Effector memory CD4-positive, alpha-beta T cell (primary cell): ENCODE results near the gene LGR5.

Experiments
- DNase-seq, 3 donors: peaks; one replicate each; pipeline ENCODE4 v3.0.0-alpha.2; 2020
- H3K27ac ChIP-seq: 2 replicates; pipeline ENCODE4 v1.7.0; 2013; ENCODE audit warnings: mild to moderate bottlenecking, low read length, moderate library complexity; ENCODE audit not compliant: insufficient read depth, poor library complexity, severe bottlenecking
- H3K27me3 ChIP-seq: replicated peaks from 2 replicates; pipeline ENCODE4 v1.7.0; 2013; ENCODE audit warnings: mild to moderate bottlenecking, low read length; ENCODE audit not compliant: insufficient read depth, control insufficient read depth, poor library complexity, severe bottlenecking
- H3K36me3 ChIP-seq: 2 replicates; pipeline ENCODE4 v1.7.0; 2013; ENCODE audit warnings: mild to moderate bottlenecking, low read length, moderate library complexity; ENCODE audit not compliant: control insufficient read depth, insufficient read depth
- H3K4me1 ChIP-seq: 2 replicates; pipeline ENCODE4 v1.7.0; 2013; ENCODE audit warnings: low read length, mild to moderate bottlenecking; ENCODE audit not compliant: control insufficient read depth, insufficient read depth, poor library complexity, severe bottlenecking
- H3K4me3 ChIP-seq: 2 replicates; pipeline ENCODE4 v1.7.0; 2013; ENCODE audit warnings: low read length, low read depth, mild to moderate bottlenecking; ENCODE audit not compliant: insufficient read depth, poor library complexity, severe bottlenecking
- H3K9me3 ChIP-seq: 2 replicates; pipeline ENCODE4 v1.7.0; 2013; ENCODE audit warnings: mild to moderate bottlenecking, low read length, moderate library complexity; ENCODE audit not compliant: control insufficient read depth

Gene LGR5

DNA sequence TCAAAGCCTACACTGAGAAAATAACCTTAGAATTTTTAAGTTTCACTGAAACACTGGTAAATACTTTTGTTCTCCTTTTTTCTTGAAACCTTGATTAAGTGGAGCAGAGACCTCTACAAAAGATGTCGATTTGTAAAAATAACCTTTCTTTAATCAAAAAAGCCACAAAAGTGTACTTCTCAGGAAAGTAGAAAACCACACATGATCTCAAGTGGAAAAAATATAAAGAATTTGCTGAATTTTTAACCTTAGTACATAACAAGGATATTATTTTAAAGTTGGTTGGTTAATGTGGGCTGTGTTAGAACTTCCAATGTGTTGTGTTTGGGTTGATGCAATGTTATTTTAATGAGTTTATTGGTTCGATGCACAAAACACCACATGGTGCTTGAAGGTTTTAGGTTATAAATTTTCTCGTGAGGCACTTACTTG, 8.6 kb downstream of the LGR5 start:
- Histone ChIP-seq H3K9me3 (no peaks in the 10 kb centered on the region), H3K36me3 (no peaks in the 10 kb centered on the region), H3K4me1 (no peaks in the 10 kb centered on the region), H3K27me3 (no peaks in the 10 kb centered on the region), H3K27ac (no peak overlapping the region), H3K4me3 (no peak overlapping the region)
- no peak for DNase-seq

DNA sequence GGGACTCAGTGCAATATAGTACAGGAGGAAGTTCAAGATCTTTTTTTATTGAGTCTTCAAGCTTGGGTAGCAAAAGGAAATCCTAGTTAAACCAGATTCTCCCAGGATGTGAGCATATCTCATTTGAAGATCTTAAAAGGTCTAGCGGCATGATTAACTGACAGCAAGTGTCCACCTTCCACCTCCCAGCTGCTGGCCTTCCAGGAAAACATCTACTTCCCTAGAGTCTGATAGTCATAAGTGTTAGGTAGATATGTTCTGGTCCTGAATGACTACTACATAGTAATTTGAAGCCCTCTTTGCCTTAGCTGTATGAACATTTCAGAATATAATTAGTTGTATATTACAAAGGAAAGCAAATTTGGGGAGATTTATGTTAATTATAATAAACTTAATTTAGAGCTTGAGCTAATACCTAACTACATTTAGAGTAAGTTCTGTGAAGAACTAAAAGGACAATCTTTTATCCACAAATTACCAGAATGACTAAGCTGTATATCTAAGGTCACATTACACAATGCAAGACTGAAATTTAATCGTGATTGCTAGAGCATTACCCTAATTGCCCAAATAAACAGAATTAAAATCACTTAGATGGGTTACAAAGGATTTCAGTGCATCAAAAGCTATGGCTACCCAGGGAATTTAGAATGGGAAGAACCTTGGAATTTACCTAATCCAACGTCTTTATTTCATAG, 9.9 kb downstream of the LGR5 start:
- H3K27me3 ChIP-seq, result no peaks in the 10 kb centered on the region
- no peak overlapping the region for H3K4me3 ChIP-seq
- DNase-seq, result no peak
- H3K4me1 ChIP-seq, result no peaks in the 10 kb centered on the region
- H3K9me3 ChIP-seq, result no peaks in the 10 kb centered on the region
- H3K36me3 ChIP-seq, result no peaks in the 10 kb centered on the region
- H3K27ac ChIP-seq, result no peak overlapping the region

DNA sequence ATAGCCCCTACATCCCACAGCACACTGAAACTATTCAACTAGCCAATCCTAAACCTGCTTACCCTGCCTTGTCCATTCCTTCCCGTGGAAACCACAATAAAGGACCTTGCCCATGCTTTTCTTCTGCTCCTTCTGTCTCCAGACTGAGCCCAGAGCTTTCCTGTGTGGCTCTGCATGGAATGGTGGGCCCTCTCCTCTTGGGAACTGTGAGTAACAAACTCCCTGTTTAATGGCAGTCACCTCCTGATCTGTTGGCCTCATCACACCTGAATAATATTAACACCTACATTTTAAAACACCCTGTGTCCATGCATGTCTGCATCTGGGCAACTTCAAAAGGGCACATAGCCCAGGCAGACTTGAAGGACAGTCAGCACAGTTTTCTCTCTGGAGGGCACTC, 12.4 kb downstream of the LGR5 start:
- DNase-seq, result no peak
- Histone ChIP-seq H3K9me3 (no peaks in the 10 kb centered on the region), H3K36me3 (no peaks in the 10 kb centered on the region), H3K4me3 (no peak overlapping the region), H3K27ac (no peak overlapping the region), H3K4me1 (no peaks in the 10 kb centered on the region), H3K27me3 (no peaks in the 10 kb centered on the region)

DNA sequence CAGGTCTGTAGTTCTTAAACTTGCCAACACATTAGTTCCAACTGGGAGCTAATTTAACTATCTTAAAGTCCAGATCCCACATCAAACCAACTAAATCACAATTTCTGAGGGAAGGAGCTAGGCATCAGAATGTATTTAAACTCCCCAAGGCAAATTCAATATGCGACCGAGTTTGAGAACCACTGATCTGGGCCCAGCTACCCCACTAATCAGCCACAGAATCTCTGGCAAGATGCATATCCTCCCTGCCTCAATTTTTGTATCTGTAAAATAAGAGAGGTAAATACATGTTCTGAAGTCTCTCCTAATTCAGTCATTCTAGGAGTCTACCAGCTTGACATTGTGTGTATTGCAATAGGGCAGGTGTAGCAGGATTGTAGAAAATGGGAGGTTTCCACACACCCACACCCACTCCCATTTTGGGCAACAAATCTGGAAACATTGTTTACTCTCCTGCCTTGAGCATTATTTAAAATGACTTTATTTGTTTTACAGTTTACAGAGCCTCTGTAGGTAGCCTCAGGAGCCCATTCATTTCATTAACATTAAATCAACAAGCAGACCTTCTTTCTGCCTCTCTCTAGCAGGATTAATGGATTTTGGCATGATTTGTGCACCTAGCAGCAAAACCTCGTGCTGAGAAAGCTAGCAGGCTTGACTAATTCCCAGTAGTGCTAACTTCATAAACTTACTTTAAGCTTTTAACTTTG, 15.6 kb downstream of the LGR5 start:
- DNase-seq, result no peak
- Histone ChIP-seq H3K27ac (no peak overlapping the region), H3K27me3 (no peaks in the 10 kb centered on the region)

DNA sequence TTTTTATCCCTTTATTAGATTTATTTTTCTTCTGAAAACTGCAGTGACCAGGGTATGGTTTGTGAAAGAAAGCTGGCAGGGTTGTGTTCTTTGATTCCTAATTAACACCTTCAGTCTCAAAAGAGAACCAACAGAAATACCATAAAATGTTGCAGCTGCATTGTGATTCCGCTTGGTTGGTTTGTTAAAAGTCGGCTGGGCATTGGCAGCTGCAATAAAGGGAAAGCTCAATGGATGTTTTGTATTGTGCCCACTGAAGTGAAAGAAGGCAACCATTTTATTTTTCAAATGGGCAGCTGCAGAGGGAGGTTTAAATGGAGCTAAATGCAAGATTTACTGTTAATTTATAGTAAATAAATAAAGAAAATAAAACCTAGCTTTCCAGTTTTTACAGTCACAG, 16.7 kb downstream of the LGR5 start:
- Histone ChIP-seq H3K27ac (no peak overlapping the region), H3K27me3 (no peaks in the 10 kb centered on the region), H3K9me3 (no peaks in the 10 kb centered on the region), H3K36me3 (no peaks in the 10 kb centered on the region), H3K4me3 (no peak overlapping the region), H3K4me1 (no peaks in the 10 kb centered on the region)
- DNase-seq, result no peak

More for the DNA sequence above, 15.6 kb downstream of the LGR5 start:
- H3K4me1 ChIP-seq, result no peaks in the 10 kb centered on the region
- no peak overlapping the region for H3K4me3 ChIP-seq
- no peaks in the 10 kb centered on the region for H3K36me3 ChIP-seq
- no peaks in the 10 kb centered on the region for H3K9me3 ChIP-seq

DNA sequence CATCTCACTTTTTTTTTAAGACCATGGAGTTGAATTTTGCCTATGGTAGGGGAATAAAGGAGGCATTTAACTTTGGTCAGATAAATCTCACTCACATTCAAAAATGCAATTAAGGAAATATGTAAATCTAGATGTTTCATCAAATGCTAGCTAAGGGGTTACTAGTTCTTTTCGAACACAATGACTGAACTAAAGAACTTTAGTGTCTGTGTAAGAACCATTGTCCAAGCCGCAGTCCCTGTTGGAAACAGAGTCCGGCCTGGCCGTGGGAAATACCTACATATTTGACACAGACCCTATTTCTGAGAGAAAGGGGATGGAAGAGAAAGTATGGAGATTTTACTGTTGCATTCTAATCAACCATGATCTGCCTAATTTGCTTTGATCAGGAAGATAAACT, 17.4 kb downstream of the LGR5 start:
- H3K27me3 ChIP-seq, result no peaks in the 10 kb centered on the region
- H3K36me3 ChIP-seq, result no peaks in the 10 kb centered on the region
- no peak for DNase-seq
- H3K27ac ChIP-seq, result no peak overlapping the region
- H3K4me3 ChIP-seq, result no peak overlapping the region
- no peaks in the 10 kb centered on the region for H3K9me3 ChIP-seq
- no peaks in the 10 kb centered on the region for H3K4me1 ChIP-seq

DNA sequence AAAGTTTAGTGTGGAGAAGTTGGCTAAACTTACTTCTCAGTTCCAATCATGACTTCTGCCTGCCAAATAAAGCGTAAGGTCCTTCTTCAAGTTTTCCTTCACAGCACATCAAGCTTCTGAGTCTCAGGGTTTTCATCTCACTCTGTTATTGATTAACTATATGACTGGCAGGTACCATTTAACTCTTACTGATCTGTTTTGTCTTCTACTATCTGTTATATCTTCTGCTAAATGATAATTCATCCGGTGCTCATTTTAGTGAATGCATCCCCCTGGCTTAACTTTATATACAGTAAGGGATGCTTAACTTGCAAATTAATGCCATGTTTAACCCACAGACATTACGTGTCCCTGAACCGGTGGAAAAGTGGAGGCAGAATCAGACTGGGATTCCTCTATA, 20.7 kb downstream of the LGR5 start:
- Histone ChIP-seq H3K4me1 (no peaks in the 10 kb centered on the region), H3K9me3 (no peaks in the 10 kb centered on the region), H3K4me3 (no peak overlapping the region), H3K27ac (no peak overlapping the region), H3K36me3 (no peaks in the 10 kb centered on the region), H3K27me3 (no peaks in the 10 kb centered on the region)
- DNase-seq, result no peak

DNA sequence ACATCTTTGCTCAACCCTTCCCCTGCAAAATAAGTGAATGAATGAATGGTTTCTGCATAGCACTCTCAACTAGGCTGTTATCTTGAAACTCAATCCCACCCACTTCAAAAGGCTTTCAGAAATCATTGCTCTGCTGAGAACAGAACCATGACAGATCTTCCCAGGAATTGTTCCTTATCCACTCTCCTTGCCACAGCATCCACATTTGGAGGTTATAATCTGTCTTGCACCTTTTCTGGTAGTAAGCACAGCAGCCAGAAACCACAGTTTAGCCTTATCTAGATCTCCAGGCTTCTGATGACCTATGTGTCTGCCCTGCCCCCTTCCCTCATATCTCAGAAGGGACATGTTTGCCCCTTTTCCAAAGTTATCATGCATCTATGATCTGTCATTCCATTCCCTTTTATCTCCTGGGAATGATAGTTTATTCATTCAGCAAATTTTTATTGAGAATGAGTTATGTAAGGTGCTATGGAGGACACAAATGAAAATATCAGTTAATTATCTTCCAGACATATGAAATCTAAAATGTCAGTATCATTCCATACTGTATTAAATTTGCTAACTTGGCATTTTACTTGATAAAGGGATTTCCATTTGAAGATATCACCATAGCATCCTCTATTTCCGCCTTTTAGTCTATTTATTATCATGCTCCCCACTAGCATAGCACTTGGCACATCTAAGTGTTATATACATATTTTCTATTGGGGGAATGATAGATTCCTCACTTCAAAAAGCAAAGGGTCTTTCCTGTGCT, 21.4 kb downstream of the LGR5 start:
- DNase-seq, result no peak
- no peaks in the 10 kb centered on the region for H3K4me1 ChIP-seq
- no peaks in the 10 kb centered on the region for H3K27me3 ChIP-seq
- H3K27ac ChIP-seq, result no peak overlapping the region
- no peaks in the 10 kb centered on the region for H3K9me3 ChIP-seq
- H3K4me3 ChIP-seq, result no peak overlapping the region
- H3K36me3 ChIP-seq, result no peaks in the 10 kb centered on the region

DNA sequence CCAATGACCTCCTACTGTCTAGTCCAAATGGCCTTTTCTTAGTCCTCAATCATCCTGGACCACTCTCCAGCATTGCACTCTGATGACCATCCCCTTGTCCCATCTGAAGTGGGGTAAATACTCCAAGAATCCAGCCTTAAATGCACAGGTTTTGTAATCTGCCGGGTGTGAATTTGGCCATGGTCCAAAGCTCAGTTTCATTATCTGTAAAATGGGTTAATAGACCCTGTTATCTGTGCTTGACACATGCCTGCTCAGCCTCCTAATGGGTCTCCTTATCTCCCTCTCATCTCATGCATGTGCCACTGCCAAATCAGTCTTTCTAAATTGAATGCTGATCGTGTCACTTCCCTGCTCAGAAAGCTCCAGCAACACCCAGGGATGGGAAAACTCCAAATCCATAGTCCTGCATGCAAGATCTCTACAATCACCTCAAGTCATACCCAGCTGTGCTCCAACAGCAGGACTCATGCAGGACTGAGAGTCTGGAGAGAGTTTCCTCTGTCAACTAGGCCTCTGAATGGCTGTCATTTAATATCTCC, 22.3 kb downstream of the LGR5 start:
- DNase-seq, result no peak
- H3K4me1 ChIP-seq, result no peaks in the 10 kb centered on the region

DNA sequence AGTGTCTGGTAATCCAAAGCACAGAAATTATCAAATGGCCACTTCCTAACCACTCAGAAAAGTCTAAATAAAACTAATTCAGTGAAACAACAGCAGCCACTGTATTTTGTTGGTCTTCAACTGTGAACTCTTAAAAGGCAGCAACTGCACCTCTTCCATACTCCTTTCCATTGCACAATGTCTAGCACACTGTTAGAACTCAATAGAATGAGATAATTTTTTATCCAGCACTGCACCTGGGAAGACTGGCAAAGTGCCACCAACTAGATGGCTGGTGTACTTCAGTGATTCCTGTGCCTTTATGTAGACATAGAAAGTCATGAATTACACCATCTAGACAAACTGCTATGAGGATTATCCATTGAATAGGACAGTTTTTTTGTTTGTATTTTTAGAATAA, 26.2 kb downstream of the LGR5 start:
- Histone ChIP-seq H3K27me3 (no peaks in the 10 kb centered on the region), H3K9me3 (no peaks in the 10 kb centered on the region), H3K4me1 (no peaks in the 10 kb centered on the region), H3K36me3 (no peaks in the 10 kb centered on the region), H3K27ac (no peak overlapping the region), H3K4me3 (no peak overlapping the region)
- no peak for DNase-seq

More for the DNA sequence above, 22.3 kb downstream of the LGR5 start:
- no peaks in the 10 kb centered on the region for H3K27me3 ChIP-seq
- no peaks in the 10 kb centered on the region for H3K36me3 ChIP-seq
- H3K27ac ChIP-seq, result no peak overlapping the region
- H3K9me3 ChIP-seq, result no peaks in the 10 kb centered on the region
- no peak overlapping the region for H3K4me3 ChIP-seq
